GM23338 (cell line): ENCODE measurements around the gene KLHL1.

ENCODE experiments used
- CREB1 ChIP-seq: fragments of 250-450 bp; sonication (Bioruptor Pico); IDR thresholded peaks from 2 replicates; pipeline ENCODE4 v1.5.0; 2020; ENCODE audit warnings: low read depth, mild to moderate bottlenecking, moderate library complexity
- EZH2 ChIP-seq: fragments of 200-600 bp; sonication (generic); IDR thresholded peaks from one replicate; pipeline ENCODE4 v1.8.0; 2017; ENCODE audit warnings: antibody characterized with exemption, mild to moderate bottlenecking, low read depth; ENCODE audit not compliant: unreplicated experiment
- EZH2phosphoT487 ChIP-seq: fragments of 200-600 bp; sonication (generic); IDR thresholded peaks from one replicate; pipeline ENCODE4 v1.8.1; 2018; ENCODE audit warnings: antibody characterized with exemption; ENCODE audit not compliant: unreplicated experiment
- JUNB ChIP-seq: IDR thresholded peaks from one replicate; pipeline ENCODE4 v1.6.1; 2016; ENCODE audit warnings: antibody characterized with exemption; ENCODE audit not compliant: unreplicated experiment
- NANOG ChIP-seq: IDR thresholded peaks from 2 replicates; pipeline ENCODE4 v1.6.1; 2016; ENCODE audit warnings: antibody characterized with exemption, borderline replicate concordance
- POLR2AphosphoS5 ChIP-seq: IDR thresholded peaks from 2 replicates; pipeline ENCODE4 v1.6.1; 2016; ENCODE audit warnings: antibody characterized with exemption, low read depth
- STAT1 ChIP-seq: IDR thresholded peaks from one replicate; pipeline ENCODE4 v1.6.1; 2016; ENCODE audit warnings: antibody characterized with exemption; ENCODE audit not compliant: unreplicated experiment
- TF ChIP-seq, protein P1 (sequence below), 2 experiments: fragments of 200-600 bp in 1 of 2; sonication (generic) in 1 of 2; conservative IDR thresholded peaks; 2 replicates each; pipeline versions ENCODE4 v1.5.1 to v1.6.1; 2016 to 2017; ENCODE audit warnings: antibody characterized with exemption in 2 of 2, low read depth in 2 of 2, mild to moderate bottlenecking in 2 of 2, moderate library complexity in 1 of 2
- TF ChIP-seq, protein P2 (sequence below): IDR thresholded peaks from one replicate; pipeline ENCODE4 v1.6.1; 2018; ENCODE audit warnings: antibody characterized with exemption; ENCODE audit not compliant: unreplicated experiment
- TF ChIP-seq, protein P3 (sequence below): IDR thresholded peaks from 2 replicates; pipeline ENCODE4 v1.6.1; 2016; ENCODE audit warnings: antibody characterized with exemption

DNA sequence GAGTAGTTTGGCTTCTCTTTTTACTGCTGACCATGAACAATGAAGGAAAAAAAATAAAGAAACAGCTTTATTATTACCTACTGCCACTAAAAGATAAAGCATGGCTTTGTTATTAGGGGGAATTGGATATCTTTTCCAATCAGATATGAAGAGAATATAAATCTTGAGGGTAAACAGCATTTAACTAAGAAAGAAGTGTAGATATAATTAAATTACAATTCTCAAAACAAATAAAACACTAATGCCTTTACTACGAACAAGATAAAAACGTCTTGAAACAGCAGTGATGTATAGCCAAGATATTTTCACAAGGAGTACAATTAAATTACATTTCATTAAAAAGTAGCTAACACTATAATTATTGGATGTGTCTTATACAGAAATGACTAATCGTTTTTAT lies 426.5 kb downstream of the KLHL1 start:
- TF ChIP-seq, protein P1, sequence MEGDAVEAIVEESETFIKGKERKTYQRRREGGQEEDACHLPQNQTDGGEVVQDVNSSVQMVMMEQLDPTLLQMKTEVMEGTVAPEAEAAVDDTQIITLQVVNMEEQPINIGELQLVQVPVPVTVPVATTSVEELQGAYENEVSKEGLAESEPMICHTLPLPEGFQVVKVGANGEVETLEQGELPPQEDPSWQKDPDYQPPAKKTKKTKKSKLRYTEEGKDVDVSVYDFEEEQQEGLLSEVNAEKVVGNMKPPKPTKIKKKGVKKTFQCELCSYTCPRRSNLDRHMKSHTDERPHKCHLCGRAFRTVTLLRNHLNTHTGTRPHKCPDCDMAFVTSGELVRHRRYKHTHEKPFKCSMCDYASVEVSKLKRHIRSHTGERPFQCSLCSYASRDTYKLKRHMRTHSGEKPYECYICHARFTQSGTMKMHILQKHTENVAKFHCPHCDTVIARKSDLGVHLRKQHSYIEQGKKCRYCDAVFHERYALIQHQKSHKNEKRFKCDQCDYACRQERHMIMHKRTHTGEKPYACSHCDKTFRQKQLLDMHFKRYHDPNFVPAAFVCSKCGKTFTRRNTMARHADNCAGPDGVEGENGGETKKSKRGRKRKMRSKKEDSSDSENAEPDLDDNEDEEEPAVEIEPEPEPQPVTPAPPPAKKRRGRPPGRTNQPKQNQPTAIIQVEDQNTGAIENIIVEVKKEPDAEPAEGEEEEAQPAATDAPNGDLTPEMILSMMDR (conservative IDR thresholded peaks at IDR 0.05; ENCODE audit: low read depth in 2 of 2), result no peak
- TF ChIP-seq POLR2AphosphoS5, result no peak
- TF ChIP-seq, protein P2, sequence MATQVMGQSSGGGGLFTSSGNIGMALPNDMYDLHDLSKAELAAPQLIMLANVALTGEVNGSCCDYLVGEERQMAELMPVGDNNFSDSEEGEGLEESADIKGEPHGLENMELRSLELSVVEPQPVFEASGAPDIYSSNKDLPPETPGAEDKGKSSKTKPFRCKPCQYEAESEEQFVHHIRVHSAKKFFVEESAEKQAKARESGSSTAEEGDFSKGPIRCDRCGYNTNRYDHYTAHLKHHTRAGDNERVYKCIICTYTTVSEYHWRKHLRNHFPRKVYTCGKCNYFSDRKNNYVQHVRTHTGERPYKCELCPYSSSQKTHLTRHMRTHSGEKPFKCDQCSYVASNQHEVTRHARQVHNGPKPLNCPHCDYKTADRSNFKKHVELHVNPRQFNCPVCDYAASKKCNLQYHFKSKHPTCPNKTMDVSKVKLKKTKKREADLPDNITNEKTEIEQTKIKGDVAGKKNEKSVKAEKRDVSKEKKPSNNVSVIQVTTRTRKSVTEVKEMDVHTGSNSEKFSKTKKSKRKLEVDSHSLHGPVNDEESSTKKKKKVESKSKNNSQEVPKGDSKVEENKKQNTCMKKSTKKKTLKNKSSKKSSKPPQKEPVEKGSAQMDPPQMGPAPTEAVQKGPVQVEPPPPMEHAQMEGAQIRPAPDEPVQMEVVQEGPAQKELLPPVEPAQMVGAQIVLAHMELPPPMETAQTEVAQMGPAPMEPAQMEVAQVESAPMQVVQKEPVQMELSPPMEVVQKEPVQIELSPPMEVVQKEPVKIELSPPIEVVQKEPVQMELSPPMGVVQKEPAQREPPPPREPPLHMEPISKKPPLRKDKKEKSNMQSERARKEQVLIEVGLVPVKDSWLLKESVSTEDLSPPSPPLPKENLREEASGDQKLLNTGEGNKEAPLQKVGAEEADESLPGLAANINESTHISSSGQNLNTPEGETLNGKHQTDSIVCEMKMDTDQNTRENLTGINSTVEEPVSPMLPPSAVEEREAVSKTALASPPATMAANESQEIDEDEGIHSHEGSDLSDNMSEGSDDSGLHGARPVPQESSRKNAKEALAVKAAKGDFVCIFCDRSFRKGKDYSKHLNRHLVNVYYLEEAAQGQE, result no peak
- TF ChIP-seq, protein P3, sequence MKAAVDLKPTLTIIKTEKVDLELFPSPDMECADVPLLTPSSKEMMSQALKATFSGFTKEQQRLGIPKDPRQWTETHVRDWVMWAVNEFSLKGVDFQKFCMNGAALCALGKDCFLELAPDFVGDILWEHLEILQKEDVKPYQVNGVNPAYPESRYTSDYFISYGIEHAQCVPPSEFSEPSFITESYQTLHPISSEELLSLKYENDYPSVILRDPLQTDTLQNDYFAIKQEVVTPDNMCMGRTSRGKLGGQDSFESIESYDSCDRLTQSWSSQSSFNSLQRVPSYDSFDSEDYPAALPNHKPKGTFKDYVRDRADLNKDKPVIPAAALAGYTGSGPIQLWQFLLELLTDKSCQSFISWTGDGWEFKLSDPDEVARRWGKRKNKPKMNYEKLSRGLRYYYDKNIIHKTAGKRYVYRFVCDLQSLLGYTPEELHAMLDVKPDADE, result no peak
- TF ChIP-seq NANOG, result no peak
- TF ChIP-seq EZH2phosphoT487, result no peak
- no peak for TF ChIP-seq CREB1 (CRISPR knock-in tag)
- no peak for TF ChIP-seq EZH2
- TF ChIP-seq JUNB, result no peak
- TF ChIP-seq STAT1, result no peak
